Erythroblast (primary cell): ENCODE results near the gene CD79B.

Experiments
- DNase-seq, 2 experiments: peaks; one replicate each; lab custom pipeline; 2025; lab: John Stamatoyannopoulos, UW
- GATA1 ChIP-seq: IDR thresholded peaks from 2 replicates; pipeline ENCODE4 v1.6.1; 2011; ENCODE audit warnings: low read depth, mild to moderate bottlenecking, control low read depth, low read length, moderate library complexity
- POLR2A ChIP-seq: IDR thresholded peaks from 2 replicates; pipeline ENCODE4 v1.6.1; 2011; ENCODE audit warnings: mild to moderate bottlenecking, low read length

The CD79B gene

DNA sequence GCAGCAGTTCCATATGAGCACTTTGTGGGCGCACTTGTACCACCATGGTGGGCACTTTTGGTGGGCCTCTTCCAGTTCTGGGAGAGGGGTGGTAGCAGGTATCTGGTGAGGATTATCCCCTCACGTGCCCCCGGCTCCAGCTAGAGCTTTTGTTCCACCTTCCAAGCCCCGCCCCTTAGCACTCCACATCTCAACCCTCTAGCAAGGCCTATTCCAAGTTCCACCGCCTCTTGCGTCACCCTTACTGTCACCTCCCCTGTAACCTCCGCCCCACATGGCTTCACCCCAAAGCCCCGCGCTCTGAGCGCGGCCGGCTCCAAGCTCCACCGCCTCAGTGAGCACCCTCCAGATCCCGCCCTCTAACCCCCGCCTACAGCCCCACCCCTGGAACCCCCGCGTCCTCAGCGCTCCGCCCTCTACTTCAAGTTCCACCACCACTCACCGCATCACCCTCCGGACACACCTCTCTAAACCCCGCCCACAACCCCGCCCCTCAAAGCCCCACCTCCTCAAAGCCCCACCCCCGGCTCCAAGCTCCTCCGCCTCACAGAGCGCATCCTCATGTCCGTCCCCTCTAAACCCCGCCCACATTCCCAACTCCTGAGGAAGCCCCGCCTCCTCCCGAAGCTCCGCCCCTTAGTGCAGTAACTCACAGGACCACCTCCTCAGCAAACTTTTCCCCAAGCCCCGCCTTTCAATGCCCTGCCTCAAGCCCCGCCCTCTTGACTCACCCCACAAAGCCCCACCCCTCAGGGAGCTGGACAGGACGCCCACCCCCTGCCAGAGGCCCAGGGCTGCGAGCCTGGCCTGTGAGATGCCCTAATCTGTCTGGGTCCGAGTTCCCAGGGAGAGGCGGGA is 29.5 kb upstream of the CD79B start:
- peak; percentile 89 to 93 for DNase-seq
- TF ChIP-seq POLR2A = no peak
- no peak for TF ChIP-seq GATA1

- no peak for DNase-seq
- TF ChIP-seq GATA1 (no peak), POLR2A (no peak)
Measured at GRCh38 chr17:63960430-63960829, 28.3 kb upstream of the CD79B start.

- TF ChIP-seq GATA1 (no peak), POLR2A (no peak)
- no peak for DNase-seq
Measured at GRCh38 chr17:63960006-63960405, 27.9 kb upstream of the CD79B start.

GRCh38 chr17:63956296-63956920 is 24.3 kb upstream of the CD79B start:
- DNase-seq = no peak
- TF ChIP-seq GATA1 (no peak), POLR2A (no peak)

- TF ChIP-seq POLR2A = no peak
- no peak for TF ChIP-seq GATA1
- no peak for DNase-seq
Measured at GRCh38 chr17:63955791-63956190, 23.7 kb upstream of the CD79B start.

DNA sequence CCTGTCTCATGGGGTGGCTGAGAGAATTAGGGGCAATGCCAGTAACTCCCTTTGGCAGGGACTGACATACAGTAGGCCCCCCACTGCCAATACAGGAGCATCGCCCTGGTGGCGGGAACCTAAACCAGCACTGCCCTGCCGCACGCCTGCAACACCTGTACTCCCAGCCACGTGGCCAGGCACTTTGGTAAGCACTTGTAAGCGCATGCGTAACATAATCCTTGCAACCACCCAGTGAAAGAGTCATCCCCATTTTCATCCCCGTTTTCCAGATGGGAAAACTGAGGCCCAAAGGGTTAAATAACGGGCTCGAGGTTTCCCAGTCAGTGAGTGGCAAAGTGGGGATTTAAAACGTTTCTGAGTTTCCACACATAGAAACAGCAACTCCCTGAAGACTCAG is 23.1 kb upstream of the CD79B start:
- TF ChIP-seq GATA1 (no peak), POLR2A (no peak)
- no peak for DNase-seq

DNA sequence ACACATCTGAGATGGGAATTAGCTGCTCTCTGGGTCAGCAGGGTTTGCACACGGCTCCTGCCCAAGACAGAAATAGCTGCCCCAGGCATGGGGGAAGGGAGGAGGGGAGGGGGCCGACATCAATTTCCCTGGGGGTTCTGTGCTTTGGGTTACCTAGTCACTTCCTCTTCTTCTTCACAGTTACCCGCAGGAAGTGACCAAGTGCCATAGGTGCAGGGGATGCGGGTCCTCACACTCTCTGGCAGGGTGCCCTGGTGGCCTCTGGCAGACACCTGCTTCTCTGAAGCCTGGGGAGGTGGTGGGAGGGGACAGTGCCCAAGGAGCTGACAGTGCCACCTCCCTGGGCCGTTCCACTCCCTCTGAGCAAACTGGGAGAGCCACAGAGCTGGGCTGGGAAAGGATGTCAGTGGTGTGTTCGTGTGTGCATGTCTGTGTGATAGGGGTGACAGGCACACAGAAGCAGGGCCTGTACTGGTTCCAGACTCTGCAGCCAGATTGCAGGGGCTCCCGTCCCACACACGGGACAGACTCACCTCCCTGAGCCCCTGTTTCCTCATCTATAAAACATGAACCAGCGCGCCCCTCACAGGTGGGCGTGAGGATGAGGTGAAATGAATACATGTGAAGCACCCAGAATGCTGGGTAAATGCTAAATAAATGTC is 22.4 kb upstream of the CD79B start:
- TF ChIP-seq GATA1 = no peak
- no peak for TF ChIP-seq POLR2A
- DNase-seq = no peak

DNA sequence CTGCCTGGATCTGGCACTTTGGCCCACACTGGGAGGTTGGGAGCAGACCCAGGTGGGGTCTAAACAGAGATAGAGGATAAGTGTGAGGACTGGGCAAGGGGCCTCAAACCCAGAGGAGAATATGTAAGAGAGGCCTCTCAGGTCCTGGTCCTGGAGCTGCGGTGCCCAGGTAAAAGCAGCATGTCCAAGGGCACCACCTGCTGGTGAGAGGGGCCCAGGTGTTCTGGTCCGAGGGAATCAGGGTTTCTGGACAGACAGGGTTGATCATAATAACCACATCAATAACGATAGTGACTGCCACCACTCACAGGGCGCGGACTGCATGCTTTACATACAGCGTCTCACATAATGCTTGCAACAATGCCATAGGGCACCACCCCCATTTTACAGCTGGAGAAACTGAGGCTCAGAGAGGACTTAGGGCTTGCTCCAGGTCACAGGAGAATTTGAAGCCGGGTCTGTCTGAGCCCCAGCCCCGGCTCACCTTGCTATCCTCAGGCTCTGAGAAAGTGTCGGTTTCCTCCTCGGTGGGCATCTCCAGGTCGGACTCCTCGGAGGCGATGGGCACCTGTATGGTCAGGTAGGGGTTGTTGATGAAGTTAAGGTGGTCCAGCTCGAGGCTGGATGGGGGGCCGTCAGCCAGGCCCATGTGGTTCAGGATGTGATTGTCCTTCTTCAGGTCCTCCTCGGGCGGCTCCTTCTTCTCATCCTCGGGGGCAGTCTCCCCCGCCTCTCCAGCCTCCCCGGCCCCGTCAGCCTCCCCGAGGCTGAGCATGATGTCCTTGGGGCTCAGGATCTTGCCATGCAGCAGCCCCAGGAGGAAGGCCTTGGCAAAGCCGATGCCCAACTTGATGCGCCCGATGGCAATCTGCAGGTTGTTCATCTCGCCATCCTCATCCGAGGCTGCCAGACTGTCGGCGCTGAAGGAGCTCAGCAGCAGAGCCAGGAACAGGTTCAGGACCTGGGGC is 19.1 kb upstream of the CD79B start:
- DNase-seq = no peak
- TF ChIP-seq GATA1 (no peak), POLR2A (no peak)

DNA sequence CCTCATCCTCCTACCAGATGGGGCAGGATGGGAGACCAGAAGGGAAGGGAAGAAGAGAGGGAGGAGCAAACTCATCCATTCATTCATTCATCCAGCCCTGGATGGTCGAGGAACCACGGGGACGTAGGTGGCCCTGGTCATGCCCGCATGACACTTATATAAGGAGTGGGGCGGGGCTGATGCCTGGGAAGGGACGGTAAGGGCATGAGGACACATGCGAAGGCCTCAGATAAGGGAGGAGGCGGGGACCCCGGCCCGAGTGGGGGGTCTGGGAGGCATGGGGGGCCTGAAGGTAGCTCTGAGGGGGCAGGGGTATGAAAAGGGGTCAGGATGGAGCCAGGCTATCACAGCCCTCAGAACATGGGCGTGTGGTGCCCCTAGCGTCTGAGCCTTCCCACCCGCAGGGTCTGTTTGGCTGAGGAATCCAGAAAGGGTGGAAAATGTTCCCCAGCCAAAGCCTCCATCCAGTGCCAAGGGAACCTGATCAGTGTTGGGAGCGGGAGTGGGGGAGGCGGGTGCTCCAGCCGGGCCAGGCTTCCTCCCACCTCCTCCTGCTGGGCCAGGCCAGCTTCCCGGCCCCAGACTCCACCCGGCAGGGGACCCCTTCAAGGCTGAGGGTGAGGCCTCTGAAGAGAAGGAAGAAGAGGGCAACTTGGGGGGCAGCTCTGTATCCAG is 17.6 kb upstream of the CD79B start:
- DNase-seq = no peak
- no peak for TF ChIP-seq POLR2A
- no peak for TF ChIP-seq GATA1

DNA sequence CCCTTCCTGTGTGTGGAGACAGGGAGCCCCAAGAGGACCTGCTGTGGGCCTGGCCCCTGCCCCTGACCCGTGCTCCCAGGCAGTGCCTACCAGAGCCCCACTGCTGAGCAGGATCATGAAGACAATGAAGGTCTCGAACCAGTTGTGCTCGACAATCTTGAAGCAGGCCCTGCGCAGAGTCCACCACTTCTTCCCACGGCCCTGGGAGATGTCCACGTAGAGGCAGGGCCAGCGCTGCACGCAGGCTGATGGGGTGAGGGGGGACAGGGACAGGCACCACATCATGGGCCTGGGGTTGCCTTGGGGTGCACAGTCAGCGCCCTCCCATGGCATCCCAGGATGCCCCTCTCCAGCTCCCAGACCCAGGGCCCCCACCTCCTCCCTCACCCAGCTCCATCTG is 16.4 kb upstream of the CD79B start:
- TF ChIP-seq GATA1 (no peak), POLR2A (no peak)
- DNase-seq = no peak

DNA sequence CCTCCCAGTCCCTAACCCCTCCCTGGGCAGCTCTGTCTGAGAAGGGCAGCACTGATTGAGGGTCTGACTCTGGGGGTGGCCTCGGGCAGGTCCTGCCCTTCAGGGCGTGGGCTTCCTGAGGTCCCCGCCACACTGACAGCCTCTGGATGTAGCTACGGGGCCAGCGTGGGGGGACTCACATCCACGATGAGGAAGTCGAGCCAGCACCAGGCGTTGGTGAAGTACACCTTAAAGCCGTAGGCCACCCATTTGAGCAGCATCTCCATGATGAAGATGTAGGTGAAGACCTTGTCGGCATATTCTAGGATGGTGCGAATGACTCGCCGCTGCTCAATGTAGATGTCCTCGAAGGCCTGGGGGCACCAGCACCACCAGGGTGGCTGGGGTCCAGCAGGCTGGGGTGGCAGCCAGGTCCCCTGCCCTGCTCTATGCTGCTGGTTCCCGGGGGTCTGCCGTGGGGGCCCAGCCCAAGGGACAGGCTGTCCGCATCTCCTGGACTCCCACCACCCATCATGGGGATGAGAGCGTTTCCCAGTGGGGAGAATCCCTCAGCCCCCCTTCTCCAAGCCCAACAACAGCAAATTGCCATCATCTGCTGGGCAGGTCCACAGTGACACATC is 15.7 kb upstream of the CD79B start:
- TF ChIP-seq POLR2A (no peak), GATA1 (no peak)
- no peak for DNase-seq

DNA sequence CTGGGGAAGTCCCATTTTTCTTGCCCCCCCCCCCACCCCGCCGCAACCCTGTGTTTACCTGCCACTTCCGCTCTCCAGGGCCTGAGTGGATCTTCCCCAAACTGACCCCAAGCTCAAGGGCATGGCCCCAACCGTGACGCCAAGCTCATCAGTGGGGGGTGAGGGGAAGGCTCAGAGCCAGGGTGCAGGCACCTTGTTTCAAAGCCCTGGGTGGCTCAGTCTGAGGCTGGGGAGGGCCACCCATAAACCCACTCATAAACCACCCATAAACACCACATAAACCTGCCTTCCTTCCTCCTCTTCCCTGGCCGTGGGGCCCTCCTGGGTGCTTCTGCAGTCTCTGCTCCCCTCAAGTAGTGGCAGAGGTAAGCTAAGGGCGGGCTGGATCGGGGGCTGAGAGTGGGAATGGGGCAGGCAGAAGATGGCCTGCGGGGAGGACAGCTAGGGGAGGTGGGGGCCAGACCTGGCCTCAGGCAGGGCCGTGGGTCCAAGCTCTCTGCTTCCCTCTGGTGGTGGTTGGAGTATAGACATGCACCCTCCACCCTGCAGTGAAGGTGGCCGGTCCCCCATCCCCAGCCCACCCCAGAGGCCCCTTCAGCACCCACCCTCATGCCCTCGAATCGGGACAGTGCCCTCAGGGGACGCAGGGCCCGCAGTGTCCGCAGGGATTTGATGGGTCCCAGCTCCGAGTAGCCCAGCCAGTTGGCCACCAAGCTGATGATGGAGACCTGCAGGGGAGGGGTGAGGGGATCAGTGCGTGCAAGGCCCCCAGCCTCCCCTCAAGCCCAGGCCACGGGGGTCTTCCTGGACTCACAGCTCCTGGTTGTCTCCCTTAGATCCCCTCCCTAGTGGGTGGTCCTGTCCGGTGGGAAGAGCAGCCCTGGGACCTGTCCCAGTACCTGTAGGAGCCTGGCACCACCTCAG is 14.6 kb upstream of the CD79B start:
- no peak for TF ChIP-seq POLR2A
- TF ChIP-seq GATA1 = no peak
- peak; percentile 43 to 74 for DNase-seq
